ENCODE data around the gene PROSER3. TPM values are rescaled to one million over a fixed set of nuclear protein-coding genes. Genes with fewer than 3 reads are reported as not detected.

PROSER3 gene
- total and polyA plus RNA-seq, 2 of the 13 experiments (the other 11 are each of a cell fraction or from before 2014, with no cell fraction given): 5.1 to 5.7 TPM

GRCh38 chr19:35715981-35716800 is 41.8 kb upstream of the PROSER3 start (continued):
- TF ChIP-seq MIER2 (CRISPR knock-in tag; IDR thresholded peaks at IDR 0.05) (0 out of 2 replicates have a peak, but pooled peaks have one; percentile 11), ZNF281 (CRISPR knock-in tag; IDR thresholded peaks at IDR 0.05; ENCODE audit: borderline replicate concordance) (no peak), ZNF510 (CRISPR knock-in tag; IDR thresholded peaks at IDR 0.05; ENCODE audit: low read depth) (peak; percentile 48; the same call in 1 of the 2 replicates), HDAC6 (IDR thresholded peaks at IDR 0.05; ENCODE audit: low read depth, low read length) (no peak), ZFP36L2 (CRISPR knock-in tag; IDR thresholded peaks at IDR 0.05) (no peak), CHCHD3 (CRISPR knock-in tag; IDR thresholded peaks at IDR 0.05) (0 out of 2 replicates have a peak, but pooled peaks have one; percentile 25), ZNF383 (CRISPR knock-in tag; IDR thresholded peaks at IDR 0.05; ENCODE audit: borderline replicate concordance) (no peak), ARID3A (IDR thresholded peaks at IDR 0.05; ENCODE audit: low read depth, low read length) (no peak), TARDBP (CRISPR knock-in tag; IDR thresholded peaks at IDR 0.05) (no peak), ZNF7 (CRISPR knock-in tag; IDR thresholded peaks at IDR 0.05) (no peak), GATAD2A (CRISPR knock-in tag; IDR thresholded peaks at IDR 0.05) (no peak), ZNF331 (CRISPR knock-in tag; IDR thresholded peaks at IDR 0.05) (peak; percentile 17; the same call in 1 of the 2 replicates), ZBTB39 (CRISPR knock-in tag; IDR thresholded peaks at IDR 0.05) (no peak), IRF1 (CRISPR knock-in tag; IDR thresholded peaks at IDR 0.05; ENCODE audit: low read depth) (0 out of 2 replicates have a peak, but pooled peaks have one; percentile 53), ZMYM4 (CRISPR knock-in tag; IDR thresholded peaks at IDR 0.05) (peak; percentile 27; the same call in 1 of the 2 replicates), ZFP41 (CRISPR knock-in tag; IDR thresholded peaks at IDR 0.05; ENCODE audit: borderline replicate concordance) (peak; percentile 83), HMGXB3 (CRISPR knock-in tag; IDR thresholded peaks at IDR 0.05; ENCODE audit: borderline replicate concordance) (peak; percentile 18; the same call in 1 of the 2 replicates)

All from HepG2 (cell line).